GM19395 (cell line): ENCODE measurements around the gene PER2.
A peak's percentile ranks its signal among the peaks of the same experiment; 100 is the strongest.
"Not testable (repeated sequence)": the region's sequence is repeated elsewhere in the genome, so short reads cannot be mapped to it uniquely, and the experiment has no call there.

Experiments used
- ATAC-seq: cut with Tn5 transposase; IDR thresholded peaks from one replicate; pipeline ENCODE4 v1.9.1; 2021; ENCODE audit warnings: mild to moderate bottlenecking, moderate library complexity; ENCODE audit not compliant: unreplicated experiment

The PER2 gene

DNA sequence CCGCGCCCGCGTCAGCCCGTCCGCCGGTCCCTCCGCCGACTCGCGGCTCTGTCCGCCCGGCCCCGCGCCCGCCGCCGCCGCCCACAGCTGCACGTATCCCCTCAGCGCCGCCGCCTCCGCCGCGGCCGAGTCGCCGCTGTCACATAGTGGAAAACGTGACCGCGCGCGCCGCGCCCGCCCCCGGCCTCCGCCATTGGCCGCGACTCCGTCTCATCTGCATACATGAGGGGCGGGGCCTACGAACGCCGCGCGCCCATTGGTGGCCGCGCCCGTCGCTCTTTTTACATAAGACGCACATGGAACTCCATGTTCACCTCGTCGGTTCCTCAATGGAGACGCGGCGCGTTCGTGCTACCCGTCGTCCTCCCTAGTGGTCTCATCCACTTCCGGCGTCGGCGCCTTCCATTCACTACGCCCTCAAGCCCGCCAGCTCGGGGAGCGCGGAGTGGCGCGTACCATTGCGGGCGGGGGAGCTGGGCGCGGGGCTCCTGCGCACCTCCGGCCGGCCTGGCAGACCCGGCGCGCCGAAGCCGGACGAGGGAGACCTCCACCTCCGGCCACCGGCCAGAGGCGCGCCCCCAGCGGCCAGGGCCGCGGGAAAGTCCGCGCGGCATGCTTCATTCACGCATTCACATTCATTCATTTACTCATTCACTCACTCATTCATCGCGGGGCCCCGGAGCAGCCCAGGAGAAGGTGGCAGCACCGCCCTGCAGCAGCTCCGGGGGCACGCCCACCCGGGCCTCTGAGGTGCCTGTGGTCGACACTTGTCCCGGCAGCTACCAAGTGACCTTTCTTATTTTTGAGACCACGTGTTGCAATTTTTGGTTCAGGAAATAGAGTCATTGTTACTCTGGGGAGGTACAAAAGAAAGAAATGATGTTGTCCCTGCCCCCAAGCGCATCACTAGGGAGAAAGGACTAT, 502 bp upstream of the PER2 start:
- peak; percentile 93 for ATAC-seq

DNA sequence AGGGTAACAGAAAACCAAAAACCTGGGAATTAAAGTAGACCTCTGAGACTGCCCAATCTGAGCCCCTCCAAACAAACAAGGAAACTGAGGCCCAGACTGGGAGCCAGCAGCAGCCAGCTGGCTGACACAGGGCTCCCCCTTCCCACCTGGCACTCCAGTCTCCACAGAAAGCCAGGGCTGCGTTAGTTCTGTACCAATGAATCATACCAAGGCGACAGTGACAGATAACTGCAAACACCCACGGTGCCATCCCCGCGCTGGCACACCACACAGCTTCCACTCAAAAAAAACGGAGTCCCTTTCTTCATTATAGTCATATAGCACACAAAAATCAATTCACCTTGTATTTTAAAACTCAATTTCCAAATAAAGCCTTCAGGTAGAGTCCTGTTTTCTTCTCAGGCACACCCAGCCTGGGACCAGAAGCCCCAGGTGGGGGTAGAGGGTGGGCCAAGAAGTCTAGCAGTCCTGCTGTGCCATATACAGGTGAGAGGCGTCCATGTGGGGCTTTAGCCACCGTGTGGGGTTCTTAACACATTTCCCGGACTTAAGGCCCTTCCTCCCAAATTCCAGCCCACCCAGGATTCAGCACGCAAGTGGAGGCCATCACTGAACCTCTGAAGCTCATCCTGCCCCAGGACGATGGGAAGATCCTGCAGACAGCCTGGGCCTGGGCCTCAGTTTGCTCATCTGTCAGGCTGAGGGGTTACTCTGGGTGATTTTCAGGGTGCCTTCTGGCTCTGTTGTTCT, 1.2 kb downstream of the PER2 start:
- ATAC-seq = no peak

DNA sequence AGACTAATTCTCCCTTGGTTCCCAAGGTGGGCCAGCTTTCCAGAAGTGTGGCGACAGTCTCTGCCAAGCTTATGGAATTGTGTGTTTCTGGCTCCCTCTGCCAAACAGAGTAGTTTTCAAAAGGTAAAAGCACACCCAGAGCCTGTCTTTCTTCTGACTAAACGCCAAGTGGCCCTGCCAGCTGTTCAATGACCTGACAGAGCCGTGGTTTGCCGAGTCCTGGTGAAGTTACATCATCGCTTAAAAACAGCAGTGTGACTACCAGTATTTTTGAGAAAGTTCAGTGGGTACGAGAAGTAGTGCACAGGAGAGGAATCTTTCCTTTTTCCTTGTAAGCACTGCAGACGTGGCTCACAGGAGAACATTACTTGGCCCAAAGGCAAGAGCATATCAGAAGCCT, 1.9 kb downstream of the PER2 start:
- ATAC-seq = no peak

DNA sequence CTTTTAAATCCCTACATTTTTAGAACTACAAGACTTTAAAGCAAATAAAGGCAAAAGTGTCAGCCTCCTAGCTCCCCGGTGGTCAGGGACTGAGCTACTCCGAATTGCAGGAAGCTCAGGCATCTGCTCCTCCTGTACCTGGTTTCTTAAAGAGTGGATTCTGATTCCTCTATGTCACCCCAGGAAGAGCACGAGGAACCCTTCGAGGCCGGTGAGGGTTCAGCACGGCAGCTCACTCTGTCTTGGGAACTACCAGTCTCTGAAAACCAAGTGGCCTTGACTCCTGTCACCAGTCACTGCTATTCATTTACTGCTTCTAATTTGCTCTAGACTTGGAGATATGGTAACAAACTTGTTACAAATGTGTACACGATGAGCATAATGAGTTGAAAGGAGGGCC, 2.3 kb downstream of the PER2 start:
- ATAC-seq = no peak

DNA sequence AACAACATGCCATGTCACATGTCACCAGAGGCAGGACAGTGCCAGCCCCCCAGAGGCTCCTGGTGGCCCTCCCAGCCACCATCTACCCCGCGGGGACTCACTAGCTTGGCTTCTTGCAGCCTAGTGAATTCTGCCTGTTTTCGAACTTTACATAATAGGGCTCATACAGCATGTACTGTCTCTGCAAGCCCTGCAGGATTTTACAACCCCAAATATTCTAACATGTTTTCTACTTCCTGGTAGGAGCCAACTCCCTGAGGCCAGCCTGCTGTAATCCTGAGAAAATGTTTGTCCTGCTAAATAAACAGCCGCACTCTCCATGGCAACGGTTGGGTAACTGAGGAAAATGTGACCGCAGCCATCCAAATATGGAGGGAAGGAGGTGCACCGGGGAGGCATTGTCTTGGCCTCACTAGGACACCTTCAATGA, 2.7 kb downstream of the PER2 start:
- ATAC-seq = no peak

DNA sequence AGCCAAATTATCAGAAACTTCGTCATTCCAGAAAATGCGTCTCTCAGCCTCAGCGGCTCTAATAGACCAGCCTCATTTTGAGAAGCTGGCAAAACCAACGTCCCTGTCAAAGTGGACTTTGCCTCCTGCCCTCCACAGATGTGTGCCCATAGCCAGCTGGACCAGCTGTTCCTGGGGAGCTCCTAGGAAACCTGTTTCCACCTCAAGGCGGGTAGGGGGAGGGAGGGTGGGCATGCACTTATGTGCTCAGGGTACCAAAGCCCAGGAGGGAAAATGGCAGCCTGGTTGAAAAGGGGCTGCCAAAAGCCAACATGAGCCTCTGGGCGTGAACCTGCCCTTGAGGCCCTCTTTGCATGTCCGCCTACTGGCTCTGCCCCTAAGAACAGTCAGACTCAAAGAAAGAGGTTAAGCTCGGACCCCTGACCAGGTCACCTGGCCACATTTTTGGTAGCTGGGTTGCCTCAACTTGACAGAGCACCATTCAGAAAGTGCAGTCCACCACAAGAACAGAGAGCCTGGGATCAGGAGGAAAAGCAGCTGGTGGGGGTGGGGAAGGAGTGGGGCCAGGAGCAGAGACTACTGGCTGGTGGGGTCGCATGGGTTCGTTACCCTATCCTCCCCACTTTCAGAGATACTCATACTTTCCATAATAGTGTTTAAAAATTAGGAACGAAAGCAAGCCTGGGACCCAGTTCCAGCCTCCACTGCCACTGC, 3.5 kb downstream of the PER2 start:
- ATAC-seq = no peak

DNA sequence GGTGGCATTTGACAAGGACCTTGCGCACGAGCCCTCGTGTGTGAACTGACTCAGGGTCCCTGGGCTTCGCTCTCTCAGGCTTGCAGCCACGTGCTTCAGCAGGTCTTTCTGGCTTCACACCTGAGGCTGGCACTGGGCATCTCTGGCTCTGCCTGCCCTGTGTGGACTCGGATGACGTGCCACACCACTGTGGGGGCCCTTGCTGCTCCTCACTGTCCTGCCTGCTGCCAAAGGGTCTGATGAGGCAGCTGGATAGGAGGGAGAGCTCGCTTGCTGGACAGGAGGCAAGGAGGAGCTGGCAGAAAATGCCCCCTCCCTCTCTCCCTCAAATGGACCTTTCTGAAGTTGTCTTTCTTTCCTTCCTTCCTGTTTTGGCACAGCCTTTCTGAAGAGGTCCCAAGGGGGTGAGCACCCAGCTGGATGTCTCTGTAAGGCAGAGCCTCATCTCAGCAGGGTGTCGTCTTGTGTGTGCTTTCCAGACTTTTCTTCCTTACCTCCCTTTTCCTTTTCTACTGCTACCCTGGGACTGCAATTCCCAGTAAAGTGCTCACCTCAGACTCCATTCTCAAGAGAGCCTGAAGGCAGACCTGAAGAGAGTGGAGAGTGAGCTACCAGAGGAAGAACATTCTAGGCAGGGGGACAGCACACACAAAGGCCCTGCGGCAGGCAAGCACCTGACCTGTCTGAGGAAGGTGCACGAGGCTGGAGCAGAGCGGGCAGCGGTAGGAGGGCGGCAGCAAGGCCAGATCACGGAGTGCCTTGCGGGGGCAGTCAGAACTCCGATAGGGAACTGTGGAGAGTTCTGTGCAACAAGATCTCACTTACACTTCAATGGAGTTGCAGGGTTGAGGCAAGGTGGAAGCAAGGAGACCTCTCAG, 5.3 kb downstream of the PER2 start:
- ATAC-seq = no peak

DNA sequence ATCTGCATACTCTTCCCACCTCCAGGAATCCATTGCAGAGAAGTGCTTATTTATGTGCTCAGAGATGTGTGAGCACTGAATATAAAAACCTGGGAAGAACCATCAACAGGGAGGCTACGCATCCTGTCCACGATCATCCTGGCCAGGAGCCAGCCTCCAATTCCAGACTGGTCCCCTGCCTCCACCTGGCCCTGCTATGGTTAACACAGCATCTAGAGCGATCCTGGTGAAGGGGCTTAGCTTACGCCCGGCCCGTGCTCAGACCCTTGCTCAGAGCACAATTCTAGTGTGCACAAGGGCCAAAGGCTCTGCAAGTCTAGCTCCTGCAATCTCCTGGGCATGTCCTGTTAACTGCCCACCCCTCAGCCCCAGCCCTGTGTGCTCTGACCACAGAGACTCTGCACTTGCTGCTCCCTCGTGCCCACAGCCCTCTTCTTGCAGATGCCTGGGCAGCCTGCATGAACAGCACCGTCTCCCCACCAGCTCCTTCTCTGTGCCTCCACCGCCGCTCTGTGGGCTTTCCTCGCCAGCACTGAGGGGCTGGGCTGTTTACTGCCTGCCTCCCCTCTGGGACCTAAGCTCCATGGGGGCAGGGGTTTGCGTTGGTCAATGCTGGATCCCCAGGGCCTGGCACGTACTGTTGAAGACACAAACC, 6.5 kb downstream of the PER2 start:
- ATAC-seq = no peak

DNA sequence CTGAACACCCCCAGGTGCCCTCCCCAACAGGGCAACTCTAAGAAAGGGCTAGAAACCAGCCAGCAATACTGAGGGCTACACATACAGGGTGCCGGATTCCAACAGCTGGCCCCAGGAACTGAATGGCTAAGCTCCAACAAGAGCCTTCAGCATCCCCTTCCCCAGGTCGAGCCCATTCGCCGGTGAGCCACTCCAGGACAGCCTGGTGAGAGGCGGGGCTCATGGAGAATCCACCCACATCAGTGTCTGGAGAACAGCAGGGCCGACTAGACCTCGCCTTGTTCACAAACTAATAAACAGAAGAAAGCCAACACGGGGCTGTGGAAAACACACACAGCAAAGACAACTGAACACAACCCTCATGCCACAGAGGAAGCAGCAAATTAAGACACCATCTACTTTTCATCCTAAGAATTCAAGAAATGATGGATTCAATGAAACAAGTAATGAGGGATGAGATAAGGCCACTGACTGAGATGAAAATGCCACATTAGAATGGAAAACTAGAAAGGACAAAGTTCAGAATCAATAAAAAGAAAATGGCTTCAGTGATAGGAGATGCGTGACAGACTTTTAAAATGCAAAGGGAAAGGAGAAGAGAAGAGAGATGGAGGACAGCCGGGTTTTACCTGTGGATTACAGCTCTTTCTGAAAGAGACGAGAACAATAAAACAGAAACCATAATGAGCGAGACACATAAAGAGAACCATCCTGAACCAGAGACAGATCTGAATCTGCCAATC, 8.2 kb downstream of the PER2 start:
- ATAC-seq = no peak

DNA sequence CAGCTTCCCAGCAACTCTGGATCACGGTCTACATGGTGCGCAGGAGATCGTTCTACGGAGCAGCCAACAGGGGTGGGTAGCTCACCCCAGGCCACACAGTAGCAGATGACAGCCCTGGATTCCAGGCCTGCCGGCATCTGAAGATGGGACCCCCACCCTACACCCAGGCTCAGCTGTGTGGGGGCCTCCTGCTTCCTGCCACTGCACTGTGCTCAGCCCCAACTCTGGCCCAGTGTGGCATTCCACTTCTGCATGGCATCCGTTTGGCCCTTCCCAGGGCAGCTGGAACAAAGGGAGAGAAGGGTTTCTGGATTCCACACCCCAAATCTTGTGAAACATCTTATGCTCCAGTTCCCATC, 9.1 kb downstream of the PER2 start:
- no peak for ATAC-seq

DNA sequence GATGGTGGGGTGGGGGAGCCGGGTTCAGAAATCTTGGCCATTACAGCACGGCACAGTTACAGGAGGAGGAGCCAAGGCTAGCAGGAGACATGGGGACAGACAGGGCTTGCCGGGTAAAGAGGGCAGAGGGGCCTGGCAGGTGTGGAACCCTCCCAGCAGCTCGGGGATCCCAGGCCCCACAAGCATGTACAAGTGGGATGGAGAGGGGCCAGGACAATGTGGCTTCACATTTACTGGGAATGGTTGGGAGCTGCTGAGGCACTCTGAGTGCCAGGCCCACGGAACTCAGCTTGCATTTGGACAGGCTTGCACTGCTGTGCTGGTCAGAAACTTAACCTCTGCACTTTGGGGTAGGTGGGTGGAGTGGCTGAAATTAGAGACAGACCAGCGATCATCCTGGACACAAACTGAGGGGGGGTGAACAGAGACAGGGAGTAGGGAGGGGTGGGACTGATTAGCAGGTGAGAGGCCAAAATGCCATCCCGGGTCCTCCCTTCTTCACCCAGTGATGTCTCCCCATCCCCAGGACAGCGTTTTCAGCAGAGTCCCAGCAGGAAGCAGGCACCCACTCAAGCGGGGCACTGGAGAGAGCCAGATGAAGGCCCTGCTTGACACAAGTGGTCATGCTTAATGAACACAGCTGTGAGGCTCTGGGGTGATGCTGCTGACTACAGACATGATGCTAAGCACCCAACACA, 9.6 kb downstream of the PER2 start:
- ATAC-seq = no peak

DNA sequence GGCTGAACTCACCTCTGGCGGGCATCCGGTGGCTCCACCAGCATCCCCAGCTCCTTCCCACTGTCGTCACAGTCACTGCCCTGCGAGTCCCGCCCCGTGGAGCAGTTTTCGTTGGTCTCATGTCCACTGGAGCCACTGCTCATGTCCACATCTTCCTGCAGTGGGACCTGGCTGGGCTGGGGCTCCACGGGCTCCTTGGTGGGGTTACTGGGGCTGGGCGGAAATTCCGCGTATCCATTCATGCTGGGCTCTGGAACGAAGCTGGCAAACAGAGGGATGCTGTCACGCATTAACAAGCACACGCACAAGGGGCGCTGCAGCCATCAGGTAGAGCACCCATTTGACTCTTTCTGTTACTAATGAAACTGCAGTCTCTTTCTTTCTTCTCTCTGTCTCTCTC, 10.7 kb downstream of the PER2 start:
- ATAC-seq = no peak

DNA sequence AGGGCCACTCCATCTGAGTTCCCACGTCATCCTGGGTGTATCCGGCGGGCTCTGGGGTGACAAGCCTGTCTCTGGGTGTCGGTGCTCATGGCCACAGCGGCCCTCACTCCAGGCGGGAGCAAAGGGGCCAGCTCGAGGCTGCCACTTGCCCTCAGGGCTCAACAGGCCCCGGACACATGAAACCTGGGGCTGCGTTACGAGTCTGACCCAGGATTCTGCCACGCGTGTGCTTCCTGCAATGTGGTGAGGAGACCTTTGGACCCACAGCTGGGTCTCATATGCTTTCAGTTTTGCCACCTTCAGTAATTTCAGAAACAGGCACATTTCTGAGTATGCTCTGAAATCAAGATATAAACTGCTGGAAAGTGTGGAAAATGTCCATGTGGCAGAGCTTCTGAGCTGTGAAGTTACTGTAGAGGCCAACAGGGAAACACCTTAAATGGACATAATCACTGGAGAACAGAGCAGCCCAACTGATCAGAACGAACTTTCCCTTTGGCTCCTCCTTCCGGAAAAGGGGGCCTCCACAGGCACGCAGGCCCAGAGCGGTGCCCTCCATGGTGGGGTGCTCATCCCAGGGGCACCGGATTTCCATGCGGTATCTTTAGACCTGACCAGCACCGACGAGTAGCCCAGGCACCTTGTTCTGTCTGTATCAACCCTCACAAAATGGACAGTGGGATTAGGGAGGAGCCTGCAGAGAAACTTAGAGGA, 14.1 kb downstream of the PER2 start:
- no peak for ATAC-seq

DNA sequence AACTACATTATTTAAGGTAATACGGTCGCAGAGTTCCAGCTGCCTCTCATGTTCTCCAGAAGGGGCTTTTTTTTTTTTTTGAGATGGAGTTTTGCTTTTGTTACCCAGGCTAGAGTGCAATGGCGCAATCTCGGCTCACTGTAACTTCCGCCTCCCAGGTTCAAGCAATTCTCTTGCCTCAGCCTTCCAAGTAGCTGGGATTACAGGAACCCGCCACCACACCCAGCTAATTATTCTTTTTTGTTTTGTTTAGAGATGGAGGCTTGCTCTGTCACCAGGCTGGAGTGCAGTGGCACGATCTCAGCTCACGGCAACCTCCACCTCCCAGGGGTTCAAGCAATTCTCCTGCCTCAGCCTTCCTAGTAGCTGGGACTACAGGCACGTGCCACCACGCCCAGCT, 15.0 kb downstream of the PER2 start:
- not testable (repeated sequence) for ATAC-seq

DNA sequence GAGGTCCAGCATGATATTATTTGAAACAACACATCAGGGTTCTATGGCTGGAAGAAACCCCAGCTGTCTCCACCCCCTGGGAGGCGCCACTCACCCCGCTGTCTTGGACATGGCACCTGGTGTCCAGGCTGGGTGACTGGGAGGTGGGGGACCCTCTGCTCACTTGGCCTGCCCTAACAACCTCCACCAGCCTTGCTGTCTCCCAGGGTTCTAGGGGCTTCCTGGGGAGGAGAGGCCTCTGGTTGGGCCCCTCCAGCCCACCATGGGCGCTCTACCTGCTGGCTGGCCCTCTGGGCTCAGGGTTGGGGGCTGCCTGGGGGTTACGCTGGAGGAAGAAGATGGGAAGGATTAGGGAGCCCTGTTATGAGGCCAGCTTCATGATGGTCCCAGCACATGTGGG, 16.3 kb downstream of the PER2 start:
- no peak for ATAC-seq

DNA sequence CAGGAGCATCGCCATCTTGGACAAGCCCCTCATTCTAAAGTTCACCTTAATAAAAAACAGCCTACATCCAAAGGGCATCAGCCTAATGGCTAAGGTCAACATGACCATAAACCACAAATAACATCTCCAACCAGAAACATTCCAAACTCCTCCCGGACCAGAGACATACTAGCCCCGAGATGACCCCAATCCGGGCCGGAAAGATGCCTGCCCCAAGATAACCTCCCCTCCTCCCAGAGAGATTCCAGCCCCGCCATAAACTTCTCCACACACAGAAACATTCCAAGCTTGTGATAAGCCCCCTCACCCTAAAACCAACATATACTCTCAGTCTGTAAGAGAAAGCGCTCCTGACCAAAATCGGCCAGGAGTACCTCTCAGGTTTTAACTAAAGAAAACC, 16.7 kb downstream of the PER2 start:
- not testable (repeated sequence) for ATAC-seq

DNA sequence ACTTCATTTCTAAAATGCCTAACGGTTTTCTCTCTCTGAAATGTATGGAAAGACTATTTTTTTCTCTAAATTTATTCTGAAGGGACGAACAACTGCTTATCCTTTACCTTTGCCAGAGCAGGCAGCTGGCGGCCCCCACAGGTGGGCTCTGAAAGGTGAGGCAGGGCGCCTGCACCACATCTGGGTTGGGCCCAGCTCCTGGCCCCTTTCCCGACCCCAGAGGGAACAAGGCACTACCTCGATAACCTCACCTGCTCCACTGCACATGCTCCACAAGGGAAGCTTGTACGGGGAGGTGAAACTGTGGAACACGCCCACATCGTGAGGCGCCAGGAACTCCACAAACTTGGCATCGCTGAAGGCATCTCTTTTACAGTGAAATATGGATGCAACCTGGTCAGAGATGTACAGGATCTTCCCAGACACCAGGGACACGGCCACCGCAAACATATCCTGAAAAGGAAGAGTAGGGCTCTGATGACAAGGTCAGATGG, 17.3 kb downstream of the PER2 start:
- no peak for ATAC-seq

DNA sequence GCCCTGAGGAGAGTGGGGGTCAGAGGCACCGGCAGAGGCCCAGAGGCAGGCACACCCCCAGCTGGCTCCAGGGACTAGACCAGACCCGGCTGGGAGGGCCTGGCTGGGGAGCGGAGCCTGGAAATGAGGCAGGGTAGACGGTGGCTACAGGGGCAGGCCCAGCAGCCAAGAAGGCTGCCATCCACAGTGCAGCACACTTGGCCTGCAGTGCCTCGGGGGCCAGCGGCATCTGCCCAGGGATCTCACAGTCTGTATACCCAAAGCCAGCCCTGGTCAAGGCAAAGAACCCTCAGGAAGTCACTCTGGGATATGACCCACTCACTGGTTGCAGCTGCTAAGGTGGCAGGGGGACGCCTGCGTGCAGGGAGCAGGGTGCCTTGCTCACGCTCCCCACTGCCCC, 17.8 kb downstream of the PER2 start:
- no peak for ATAC-seq
